Measurements from ENCODE around the gene TTC29. TPM values are rescaled to one million over a fixed set of nuclear protein-coding genes. Genes with fewer than 3 reads are reported as not detected.

Gene TTC29
- total RNA-seq, 4 donors from 2014 or later = not detected

GRCh38 chr4:146847345-146847744, 98.3 kb downstream of the TTC29 start:
- H3K9me3 ChIP-seq = no peaks in the 10 kb centered on the region
- WGBS, 2 donors (ENCODE audit: low coverage in 1 of 2) = 73 to 78% methylated on average over 5 of the region's 5 CpGs

GRCh38 chr4:146846882-146847281, 98.8 kb downstream of the TTC29 start:
- no peak for TF ChIP-seq EP300 (IDR thresholded peaks at IDR 0.05)
- no peak for TF ChIP-seq CTCF (IDR thresholded peaks at IDR 0.05)
- no peak for TF ChIP-seq POLR2A (IDR thresholded peaks at IDR 0.05)
- no peak for TF ChIP-seq POLR2AphosphoS5 (IDR thresholded peaks at IDR 0.05)
- Histone ChIP-seq H3K4me1 (no peaks in the 10 kb centered on the region), H3K27me3 (no peaks in the 10 kb centered on the region), H3K4me3 (no peak overlapping the region), H3K9me3 (no peaks in the 10 kb centered on the region), H3K36me3 (no peaks in the 10 kb centered on the region), H3K27ac (no peak overlapping the region)
- WGBS, 2 donors (ENCODE audit: low coverage in 1 of 2) = 57 to 89% methylated on average over 4 to 6 of the region's 6 CpGs
- ATAC-seq = no peak

More at GRCh38 chr4:146847345-146847744, 98.3 kb downstream of the TTC29 start:
- no peak for TF ChIP-seq CTCF (IDR thresholded peaks at IDR 0.05)
- TF ChIP-seq EP300 (IDR thresholded peaks at IDR 0.05) = no peak
- no peak for TF ChIP-seq POLR2A (IDR thresholded peaks at IDR 0.05)
- no peak for TF ChIP-seq POLR2AphosphoS5 (IDR thresholded peaks at IDR 0.05)
- H3K27ac ChIP-seq = no peak overlapping the region
- H3K36me3 ChIP-seq = no peaks in the 10 kb centered on the region
- H3K4me1 ChIP-seq = no peaks in the 10 kb centered on the region
- ATAC-seq = no peak
- H3K4me3 ChIP-seq = no peak overlapping the region
- H3K27me3 ChIP-seq = no peaks in the 10 kb centered on the region

- no peak for ATAC-seq
Observed at GRCh38 chr4:146844761-146845160, 100.9 kb downstream of the TTC29 start.

GRCh38 chr4:146842876-146843275, 102.8 kb downstream of the TTC29 start:
- Histone ChIP-seq H3K4me3 (no peak overlapping the region), H3K9me3 (no peaks in the 10 kb centered on the region), H3K27ac (no peak overlapping the region), H3K36me3 (no peaks in the 10 kb centered on the region), H3K27me3 (no peaks in the 10 kb centered on the region), H3K4me1 (no peaks in the 10 kb centered on the region)
- TF ChIP-seq EP300 (IDR thresholded peaks at IDR 0.05) = no peak
- no peak for TF ChIP-seq POLR2AphosphoS5 (IDR thresholded peaks at IDR 0.05)
- TF ChIP-seq CTCF (IDR thresholded peaks at IDR 0.05) = no peak
- TF ChIP-seq POLR2A (IDR thresholded peaks at IDR 0.05) = no peak
- WGBS, 2 donors (ENCODE audit: low coverage in 1 of 2) = 88% methylated on average over 1 of the region's 1 CpG; no CpG with 5 or more reads in 1 of the 2 donors
- ATAC-seq = no peak

More at GRCh38 chr4:146844761-146845160, 100.9 kb downstream of the TTC29 start:
- WGBS, 2 donors (ENCODE audit: low coverage in 1 of 2) = 29 to 38% methylated on average over 4 of the region's 4 CpGs
- Histone ChIP-seq H3K36me3 (no peaks in the 10 kb centered on the region), H3K9me3 (no peaks in the 10 kb centered on the region), H3K27ac (no peak overlapping the region), H3K4me3 (no peak overlapping the region), H3K27me3 (no peaks in the 10 kb centered on the region), H3K4me1 (no peaks in the 10 kb centered on the region)
- TF ChIP-seq POLR2AphosphoS5 (IDR thresholded peaks at IDR 0.05) = no peak
- TF ChIP-seq EP300 (IDR thresholded peaks at IDR 0.05) = no peak
- TF ChIP-seq CTCF (IDR thresholded peaks at IDR 0.05) = no peak
- no peak for TF ChIP-seq POLR2A (IDR thresholded peaks at IDR 0.05)

GRCh38 chr4:146840731-146841130, 104.9 kb downstream of the TTC29 start:
- ATAC-seq = no peak
- no peaks in the 10 kb centered on the region for H3K36me3 ChIP-seq
- TF ChIP-seq EP300 (IDR thresholded peaks at IDR 0.05) (no peak), POLR2A (IDR thresholded peaks at IDR 0.05) (no peak), CTCF (IDR thresholded peaks at IDR 0.05) (no peak), POLR2AphosphoS5 (IDR thresholded peaks at IDR 0.05) (no peak)

More at GRCh38 chr4:146840731-146841130, 104.9 kb downstream of the TTC29 start:
- H3K9me3 ChIP-seq = no peaks in the 10 kb centered on the region
- H3K4me1 ChIP-seq = no peaks in the 10 kb centered on the region
- no peak overlapping the region for H3K4me3 ChIP-seq
- no peaks in the 10 kb centered on the region for H3K27me3 ChIP-seq
- H3K27ac ChIP-seq = no peak overlapping the region
